Psoas muscle (tissue), 8 donors: ENCODE data around the gene ACTBL2. TPM values are rescaled to one million over a fixed set of nuclear protein-coding genes. Genes with fewer than 3 reads are reported as not detected.

Experiments
- ATAC-seq, 4 donors: fragments of 200-7000 bp; cut with Tn5 transposase; one replicate each; pipeline ENCODE4 v1.9.1; 2020; ENCODE audit warnings: moderate library complexity in 3 of 4, mild to moderate bottlenecking in 2 of 4
- DNase-seq, 2 donors: peaks; one replicate each; pipeline ENCODE4 v3.0.0-alpha.2; 2020
- H3K27ac ChIP-seq: fragments of 200-600 bp; one replicate; pipeline ENCODE4 v1.8.0; 2022
- H3K27me3 ChIP-seq, 3 donors: fragments of 200-600 bp in 1 of 3; one replicate each; pipeline versions ENCODE4 v1.6.1 to v1.8.0; 2013 to 2022; ENCODE audit warnings: low read length in 2 of 3, mild to moderate bottlenecking in 2 of 3, moderate library complexity in 1 of 3; ENCODE audit not compliant: insufficient read depth in 3 of 3
- H3K36me3 ChIP-seq, 2 donors: fragments of 200-600 bp in 1 of 2; one replicate each; pipeline versions ENCODE4 v1.6.1 to v1.8.0; 2013 to 2022; ENCODE audit warnings: low read depth in 1 of 2, mild to moderate bottlenecking in 1 of 2, moderate library complexity in 1 of 2; ENCODE audit not compliant: insufficient read depth in 1 of 2
- H3K4me1 ChIP-seq: fragments of 200-600 bp; one replicate; pipeline ENCODE4 v1.8.0; 2022
- H3K4me3 ChIP-seq: fragments of 200-600 bp; one replicate; pipeline ENCODE4 v1.8.0; 2022; ENCODE audit warnings: mild to moderate bottlenecking
- H3K9me3 ChIP-seq: fragments of 200-600 bp; one replicate; pipeline ENCODE4 v1.8.0; 2022
- CTCF ChIP-seq: fragments of 200-600 bp; IDR thresholded peaks from one replicate; pipeline ENCODE4 v1.8.0; 2022; ENCODE audit warnings: antibody characterized with exemption
- WGBS, 3 donors: extraction: QIAGEN DNeasy Blood & Tissue Kit; methylation state at CpG; one replicate each; pipeline versions ENCODE4 v1.1.6 to v1.1.7; 2013; 5-methylcytosine and 5-hydroxymethylcytosine counted together
- intact Hi-C, 2 donors: fragments of 100-400 bp; cut with DNase I; formaldehyde crosslinking; loops; one replicate each; pipeline versions ENCODE4 v1.11.0 to v1.14.2; 2022
- polyA plus RNA-seq, 3 donors: library from polyadenylated mRNA; stranded (reverse); fragments of 200-250 nt; gene quantifications; one replicate each; pipeline ENCODE4 v1.2.3, GENCODE V29; 2013
- total RNA-seq, 4 donors: library from RNA; stranded (reverse); fragmentation: NEBNext Ultra II Directional in 2 of 4; extraction: Animal tissue kit (Norgen Biotek cat#: 25700) in 2 of 4; gene quantifications; one replicate each; pipeline versions ENCODE4 v1.2.1 to v1.2.4, GENCODE V29; 2021 to 2023
- donor health status: healthy with polysubstance abuse.
- donor health status: DM: no; HTN: no; CAD: no; lungs with moderate emphysema.
- donor health status: Bipolar disorder and iron deficiency.
- donor health status: healthy.
- donor health status: DM: yes; HTN: yes; CAD: no.
- donor health status: DM: no; HTN: no; CAD: no.
- donor health status: DM: no; HTN: no; CAD: no.
- donor health status: DM: yes; HTN: yes; CAD: no.

Gene ACTBL2
- total and polyA plus RNA-seq, 7 donors, result not detected

- ATAC-seq (no peak), DNase-seq (no peak)
- no peaks in the 10 kb centered on the region for H3K27me3 ChIP-seq
- 59 to 62% (median 60%) methylated on average over 4 of the region's 4 CpGs for WGBS, 3 donors
- H3K9me3 ChIP-seq, result no peaks in the 10 kb centered on the region
- H3K4me3 ChIP-seq, result no peak overlapping the region
- no peaks in the 10 kb centered on the region for H3K36me3 ChIP-seq
- intact Hi-C loops, result no loop called here
- peaks cover 17% of the 10 kb centered on the region for H3K4me1 ChIP-seq
- H3K27ac ChIP-seq, result no peak overlapping the region
- TF ChIP-seq CTCF, result no peak
Measured at GRCh38 chr5:57450991-57451876, 31.4 kb downstream of the ACTBL2 start.

GRCh38 chr5:57448751-57449150, 33.9 kb downstream of the ACTBL2 start:
- no peak overlapping the region for H3K27ac ChIP-seq
- H3K4me3 ChIP-seq, result no peak overlapping the region
- intact Hi-C loops, result no loop called here
- no peaks in the 10 kb centered on the region for H3K9me3 ChIP-seq
- no peak for DNase-seq
- no peaks in the 10 kb centered on the region for H3K27me3 ChIP-seq
- TF ChIP-seq CTCF, result no peak
- no peaks in the 10 kb centered on the region for H3K36me3 ChIP-seq
- no peaks in the 10 kb centered on the region for H3K4me1 ChIP-seq
- no peak for ATAC-seq
- WGBS, 3 donors, result 51 to 76% (median 58%) methylated on average over 1 of the region's 1 CpG

GRCh38 chr5:57448287-57448686, 34.3 kb downstream of the ACTBL2 start:
- Histone ChIP-seq H3K9me3 (no peaks in the 10 kb centered on the region), H3K27me3 (no peaks in the 10 kb centered on the region), H3K27ac (no peak overlapping the region), H3K4me3 (no peak overlapping the region), H3K36me3 (no peaks in the 10 kb centered on the region), H3K4me1 (no peaks in the 10 kb centered on the region)
- intact Hi-C loops, result no loop called here
- no peak for DNase-seq
- no peak for TF ChIP-seq CTCF
- ATAC-seq, result no peak
- 72 to 88% (median 78%) methylated on average over 4 of the region's 4 CpGs for WGBS, 3 donors

GRCh38 chr5:57447658-57448057, 35.0 kb downstream of the ACTBL2 start:
- no peaks in the 10 kb centered on the region for H3K4me1 ChIP-seq
- no peak overlapping the region for H3K27ac ChIP-seq
- no peak for DNase-seq
- H3K27me3 ChIP-seq, result no peaks in the 10 kb centered on the region
- ATAC-seq, result no peak
- TF ChIP-seq CTCF, result no peak
- no peaks in the 10 kb centered on the region for H3K36me3 ChIP-seq
- intact Hi-C loops, result no loop called here
- no peak overlapping the region for H3K4me3 ChIP-seq
- H3K9me3 ChIP-seq, result no peaks in the 10 kb centered on the region

- no peaks in the 10 kb centered on the region for H3K9me3 ChIP-seq
- intact Hi-C loops, result no loop called here
- DNase-seq (no peak), ATAC-seq (no peak)
- no peaks in the 10 kb centered on the region for H3K4me1 ChIP-seq
- H3K27me3 ChIP-seq, result no peaks in the 10 kb centered on the region
- no peaks in the 10 kb centered on the region for H3K36me3 ChIP-seq
- no peak for TF ChIP-seq CTCF
- H3K27ac ChIP-seq, result no peak overlapping the region
- 81 to 88% (median 83%) methylated on average over 2 of the region's 2 CpGs for WGBS, 3 donors
- no peak overlapping the region for H3K4me3 ChIP-seq
Measured at GRCh38 chr5:57446966-57447365, 35.6 kb downstream of the ACTBL2 start.
